ENCODE results near the gene NR3C2. TPM values are rescaled to one million over a fixed set of nuclear protein-coding genes. Genes with fewer than 3 reads are reported as not detected.

Gene NR3C2
- total RNA-seq, 1 experiment from 2014 or later, result 2.7 TPM

DNA sequence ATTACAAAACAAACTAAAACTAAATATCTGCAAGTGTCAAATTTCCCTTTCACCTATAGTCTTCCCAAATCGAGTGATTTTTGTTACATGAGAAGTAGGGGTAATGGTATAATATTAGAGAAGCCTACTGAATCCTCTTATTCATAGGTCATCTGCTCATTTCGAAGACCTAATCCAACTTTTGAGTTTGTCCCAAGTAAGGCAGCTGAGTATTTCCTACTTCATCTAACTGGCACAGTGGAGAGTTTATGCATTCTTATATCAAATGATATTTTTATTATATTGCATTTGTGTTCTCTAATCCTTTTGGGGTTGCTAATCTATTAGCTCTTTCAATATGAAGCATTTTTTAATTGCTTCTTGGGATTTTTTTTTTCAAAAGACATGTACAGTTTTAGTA lies 7.7 kb upstream of the NR3C2 start:
- H3K4me2 ChIP-seq (ENCODE audit: low read length), result no peak overlapping the region
- ChIA-PET POLR2A (no interaction called here), CTCF (no interaction called here), RAD21 (ENCODE audit: low non-redundant PET in 1 of 2, low total read pairs in 2 of 2, uncharacterized antibody in 2 of 2, unreplicated experiment in 2 of 2) (no interaction called here)
- no peak overlapping the region for H3K4me3 ChIP-seq (replicated peaks in 1 of 2; ENCODE audit: low read depth in 1 of 2, low read length in 2 of 2)
- intact Hi-C loops (cut with micrococcal nuclease), result loop anchor here (10.0 kb wide), 2 partner anchors 465 to 815 kb away; no protein-coding TSS in a partner anchor
- TF ChIP-seq EZH2phosphoT487 (IDR thresholded peaks at IDR 0.05; ENCODE audit: borderline replicate concordance) (no peak), FOSL1 (IDR thresholded peaks at IDR 0.05; ENCODE audit: low read depth) (no peak)
- TF ChIP-seq, protein P1, sequence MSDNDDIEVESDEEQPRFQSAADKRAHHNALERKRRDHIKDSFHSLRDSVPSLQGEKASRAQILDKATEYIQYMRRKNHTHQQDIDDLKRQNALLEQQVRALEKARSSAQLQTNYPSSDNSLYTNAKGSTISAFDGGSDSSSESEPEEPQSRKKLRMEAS (IDR thresholded peaks at IDR 0.05), result no peak
- no peaks in the 10 kb centered on the region for H4K20me1 ChIP-seq (ENCODE audit: insufficient read depth)
- no peak overlapping the region for H3K9ac ChIP-seq (ENCODE audit: low read length)
- H3K36me3 ChIP-seq (ENCODE audit: control insufficient read depth in 1 of 2, insufficient read depth in 2 of 2, low read length in 2 of 2), result no peaks in the 10 kb centered on the region
- H2AFZ ChIP-seq (ENCODE audit: low read depth, low read length, poor library complexity, severe bottlenecking), result no peak overlapping the region
- DNase-seq (ENCODE audit: low read depth, low spot score), result no peak
- H3K27ac ChIP-seq (ENCODE audit: low read depth, low read length), result no peak overlapping the region
- H3K9me3 ChIP-seq (ENCODE audit: control insufficient read depth in 1 of 2, insufficient read depth in 1 of 2, low read depth in 1 of 2, low read length in 2 of 2), result no peaks in the 10 kb centered on the region
- ATAC-seq, result no peak
- peaks cover 0 to 5% of the 10 kb centered on the region in 2 experiments; a peak in 2 of 4 replicates for H3K4me1 ChIP-seq (ENCODE audit: control insufficient read depth in 1 of 2, insufficient read depth in 2 of 2, low read length in 2 of 2)
- no TSS peak for BruUV-seq (replicated peaks)
- no peaks in the 10 kb centered on the region; the same call in none of the 2 replicates for H3K27me3 ChIP-seq (ENCODE audit: insufficient read depth, low read length)
- no peaks in the 10 kb centered on the region for H3K79me2 ChIP-seq (ENCODE audit: insufficient read depth, low read length)
- no peaks in the 10 kb centered on the region for H3K9me2 ChIP-seq (ENCODE audit: insufficient read depth)

- Histone ChIP-seq H3K4me3 (replicated peaks in 1 of 2; ENCODE audit: low read depth in 1 of 2, low read length in 2 of 2) (no peak overlapping the region), H3K27ac (ENCODE audit: low read depth, low read length) (no peak overlapping the region), H3K4me1 (ENCODE audit: control insufficient read depth in 1 of 2, insufficient read depth in 2 of 2, low read length in 2 of 2) (peaks cover 4 to 18% of the 10 kb centered on the region in 2 experiments; a peak in 3 of 4 replicates), H3K9me2 (ENCODE audit: insufficient read depth) (no peaks in the 10 kb centered on the region), H3K36me3 (ENCODE audit: control insufficient read depth in 1 of 2, insufficient read depth in 2 of 2, low read length in 2 of 2) (no peaks in the 10 kb centered on the region), H3K79me2 (ENCODE audit: insufficient read depth, low read length) (no peaks in the 10 kb centered on the region), H2AFZ (ENCODE audit: low read depth, low read length, poor library complexity, severe bottlenecking) (no peak overlapping the region), H4K20me1 (ENCODE audit: insufficient read depth) (no peaks in the 10 kb centered on the region), H3K9me3 (ENCODE audit: control insufficient read depth in 1 of 2, insufficient read depth in 1 of 2, low read depth in 1 of 2, low read length in 2 of 2) (no peaks in the 10 kb centered on the region), H3K27me3 (ENCODE audit: insufficient read depth, low read length) (no peaks in the 10 kb centered on the region; the same call in none of the 2 replicates), H3K9ac (ENCODE audit: low read length) (no peak overlapping the region), H3K4me2 (ENCODE audit: low read length) (no peak overlapping the region)
- intact Hi-C loops (cut with micrococcal nuclease), result loop anchor here (10.0 kb wide), 1 partner anchor 463 kb away; no protein-coding TSS in a partner anchor
- CTCF ChIA-PET, result no interaction called here
- POLR2A ChIA-PET, result no interaction called here
- no peak for ATAC-seq
- BruUV-seq (replicated peaks), result no TSS peak
- no peak for DNase-seq (ENCODE audit: low read depth, low spot score)
- RAD21 ChIA-PET (ENCODE audit: low non-redundant PET in 1 of 2, low total read pairs in 2 of 2, uncharacterized antibody in 2 of 2, unreplicated experiment in 2 of 2), result no interaction called here
- TF ChIP-seq EGR1 (IDR thresholded peaks at IDR 0.05; ENCODE audit: low read depth) (no peak), ZFX (IDR thresholded peaks at IDR 0.05) (no peak), SP1 (IDR thresholded peaks at IDR 0.05; ENCODE audit: low read depth) (no peak), RAD21 (IDR thresholded peaks at IDR 0.05; ENCODE audit: low read depth) (no peak), ZBTB33 (IDR thresholded peaks at IDR 0.05; ENCODE audit: extremely low read depth, insufficient replicate concordance, low read length) (no peak)
Observed at GRCh38 chr4:148448141-148448540, 5.9 kb upstream of the NR3C2 start.
